Uterus (tissue), 4 donors: ENCODE results near the gene RER1. TPM values are rescaled to one million over a fixed set of nuclear protein-coding genes. Genes with fewer than 3 reads are reported as not detected.
A peak's percentile ranks its signal among the peaks of the same experiment; 100 is the strongest.

Experiments used
- DNase-seq, 2 donors: peaks; one replicate each; pipeline ENCODE4 v3.0.0-alpha.2; 2019 to 2020
- H3K27ac ChIP-seq, 2 donors: fragments of 200-600 bp; sonication (generic); 1 replicate in 1 of 2; 2 replicates in 1 of 2; pipeline ENCODE4 v1.5.1; 2016 to 2018
- H3K27me3 ChIP-seq, 2 donors: fragments of 200-600 bp; sonication (generic); one replicate each; pipeline ENCODE4 v1.5.1; 2018 to 2019; ENCODE audit warnings: control low read depth in 1 of 2
- H3K36me3 ChIP-seq, 2 donors: fragments of 200-600 bp; sonication (generic); one replicate each; pipeline ENCODE4 v1.5.1; 2019; ENCODE audit warnings: control low read depth in 1 of 2
- H3K4me1 ChIP-seq, 2 donors: fragments of 200-600 bp; sonication (generic); one replicate each; pipeline ENCODE4 v1.5.1; 2018 to 2019; ENCODE audit warnings: control low read depth in 1 of 2
- H3K4me3 ChIP-seq, 2 donors: fragments of 200-600 bp; sonication (generic); 1 replicate in 1 of 2; 2 replicates in 1 of 2; pipeline ENCODE4 v1.5.1; 2018 to 2019; ENCODE audit warnings: mild to moderate bottlenecking in 1 of 2
- H3K9me3 ChIP-seq, 2 donors: fragments of 200-600 bp; sonication (generic); one replicate each; pipeline ENCODE4 v1.5.1; 2019; ENCODE audit warnings: control low read depth in 1 of 2
- POLR2A ChIP-seq, 2 donors: fragments of 450-650 bp; IDR thresholded peaks; one replicate each; pipeline ENCODE4 v1.6.1; 2016; ENCODE audit warnings: antibody characterized with exemption in 2 of 2, mild to moderate bottlenecking in 1 of 2, moderate library complexity in 1 of 2
- intact Hi-C: fragments of 100-400 bp; cut with DNase I; formaldehyde crosslinking; loops from one replicate; pipeline ENCODE4 v1.15.1; 2023; ENCODE audit warnings: low total_unique reads
- total RNA-seq, 4 donors: library from RNA; depleted of rRNA in 3 of 4; stranded (reverse); fragments of >200 nt in 3 of 4; gene quantifications; one replicate each; pipeline versions ENCODE4 v1.1.0 to v1.2.4, GENCODE V29; 2014 to 2023
- TF ChIP-seq, protein P1 (sequence below), 4 experiments: fragments of 200-600 bp in 2 of 4; fragments of 450-650 bp in 2 of 4; sonication (generic) in 2 of 4; IDR thresholded peaks; one replicate each; pipeline ENCODE4 v1.5.1; 2016 to 2019; ENCODE audit warnings: antibody characterized with exemption in 4 of 4, mild to moderate bottlenecking in 2 of 4, moderate library complexity in 1 of 4
- donor health status: DM: yes; HTN: yes; CAD: no.

The RER1 gene
- total RNA-seq, 4 donors from 2014 or later, result 34.1 to 105 (median 57.3) TPM

- Histone ChIP-seq H3K4me3 (no peak overlapping the region), H3K27me3 (no peaks in the 10 kb centered on the region), H3K9me3 (no peaks in the 10 kb centered on the region), H3K36me3 (no peaks in the 10 kb centered on the region), H3K27ac (no peak overlapping the region), H3K4me1 (peaks cover 4 to 9% of the 10 kb centered on the region in 2 donors)
- intact Hi-C loops, result no loop called here
- no peak for DNase-seq
- TF ChIP-seq, protein P1, sequence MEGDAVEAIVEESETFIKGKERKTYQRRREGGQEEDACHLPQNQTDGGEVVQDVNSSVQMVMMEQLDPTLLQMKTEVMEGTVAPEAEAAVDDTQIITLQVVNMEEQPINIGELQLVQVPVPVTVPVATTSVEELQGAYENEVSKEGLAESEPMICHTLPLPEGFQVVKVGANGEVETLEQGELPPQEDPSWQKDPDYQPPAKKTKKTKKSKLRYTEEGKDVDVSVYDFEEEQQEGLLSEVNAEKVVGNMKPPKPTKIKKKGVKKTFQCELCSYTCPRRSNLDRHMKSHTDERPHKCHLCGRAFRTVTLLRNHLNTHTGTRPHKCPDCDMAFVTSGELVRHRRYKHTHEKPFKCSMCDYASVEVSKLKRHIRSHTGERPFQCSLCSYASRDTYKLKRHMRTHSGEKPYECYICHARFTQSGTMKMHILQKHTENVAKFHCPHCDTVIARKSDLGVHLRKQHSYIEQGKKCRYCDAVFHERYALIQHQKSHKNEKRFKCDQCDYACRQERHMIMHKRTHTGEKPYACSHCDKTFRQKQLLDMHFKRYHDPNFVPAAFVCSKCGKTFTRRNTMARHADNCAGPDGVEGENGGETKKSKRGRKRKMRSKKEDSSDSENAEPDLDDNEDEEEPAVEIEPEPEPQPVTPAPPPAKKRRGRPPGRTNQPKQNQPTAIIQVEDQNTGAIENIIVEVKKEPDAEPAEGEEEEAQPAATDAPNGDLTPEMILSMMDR (IDR thresholded peaks at IDR 0.05), result no peak
- TF ChIP-seq POLR2A (IDR thresholded peaks at IDR 0.05), result no peak
These were observed 13.2 kb upstream of the RER1 start for GRCh38 chr1:2378441-2378851.

- intact Hi-C loops, result no loop called here
- Histone ChIP-seq H3K27me3 (no peaks in the 10 kb centered on the region), H3K9me3 (no peaks in the 10 kb centered on the region), H3K4me1 (peaks cover 4 to 9% of the 10 kb centered on the region in 2 donors), H3K36me3 (no peaks in the 10 kb centered on the region), H3K4me3 (no peak overlapping the region), H3K27ac (no peak overlapping the region)
- TF ChIP-seq POLR2A (IDR thresholded peaks at IDR 0.05), result no peak
- TF ChIP-seq, protein P1 (IDR thresholded peaks at IDR 0.05), result no peak
- DNase-seq, result no peak
These were observed 12.5 kb upstream of the RER1 start for GRCh38 chr1:2378956-2379732.

DNA sequence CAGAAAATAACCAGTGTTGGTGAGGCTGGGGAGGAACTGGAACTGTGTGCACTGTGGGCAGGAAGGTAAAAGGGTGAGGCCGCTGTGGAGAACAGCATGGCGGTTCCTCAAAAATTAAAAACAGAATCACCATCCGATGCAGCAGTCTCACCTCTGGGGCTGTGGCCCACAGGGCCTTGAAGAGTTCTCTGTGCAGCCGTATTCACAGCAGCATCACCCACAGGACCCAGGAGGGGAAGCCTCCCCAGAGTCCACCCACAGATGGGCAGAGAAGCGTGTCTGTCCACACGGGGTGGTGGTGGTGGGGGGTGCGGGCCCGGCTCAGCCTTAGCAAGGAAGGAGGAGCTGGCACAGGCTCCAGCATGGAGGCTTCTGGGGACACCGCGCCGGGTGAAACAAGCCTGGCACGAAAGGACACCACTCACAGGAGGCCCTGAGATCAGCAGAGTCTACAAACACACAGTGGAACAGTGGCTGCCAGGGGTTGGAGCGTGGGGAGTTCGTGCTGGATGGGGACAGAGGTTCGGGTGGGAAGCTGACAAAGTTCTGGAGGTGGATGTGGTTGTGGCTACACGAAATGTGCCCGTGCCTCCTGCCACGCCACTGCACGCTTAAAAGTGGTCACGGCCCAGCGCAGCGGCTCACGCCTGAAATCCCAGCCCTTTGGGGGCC is 11.8 kb upstream of the RER1 start:
- no peak overlapping the region for H3K27ac ChIP-seq
- TF ChIP-seq, protein P1 (IDR thresholded peaks at IDR 0.05), result no peak
- no peak for TF ChIP-seq POLR2A (IDR thresholded peaks at IDR 0.05)
- H3K36me3 ChIP-seq, result no peaks in the 10 kb centered on the region
- no peaks in the 10 kb centered on the region for H3K9me3 ChIP-seq
- intact Hi-C loops, result loop anchor here (2.0 to 10.0 kb wide), 2 partner anchors 65 to 185 kb away; partner anchors contain the start of gene FAAP20
- peaks cover 4 to 9% of the 10 kb centered on the region in 2 donors for H3K4me1 ChIP-seq
- no peaks in the 10 kb centered on the region for H3K27me3 ChIP-seq
- no peak for DNase-seq
- no peak overlapping the region for H3K4me3 ChIP-seq

GRCh38 chr1:2380816-2381591 is 10.6 kb upstream of the RER1 start:
- intact Hi-C loops, result loop anchor here (2.0 to 10.0 kb wide), 2 partner anchors 66 to 186 kb away; partner anchors contain the start of gene FAAP20
- Histone ChIP-seq H3K4me3 (no peak overlapping the region), H3K4me1 (peaks cover 4 to 9% of the 10 kb centered on the region in 2 donors), H3K27me3 (no peaks in the 10 kb centered on the region), H3K9me3 (no peaks in the 10 kb centered on the region), H3K27ac (peak overlapping the region; percentile 55 to 57), H3K36me3 (no peaks in the 10 kb centered on the region)
- TF ChIP-seq, protein P1 (IDR thresholded peaks at IDR 0.05), result no peak
- no peak for TF ChIP-seq POLR2A (IDR thresholded peaks at IDR 0.05)
- peak in 1 of 2 donors; percentile 77 for DNase-seq
